Measurements from ENCODE around the gene LRMDA. TPM values are rescaled to one million over a fixed set of nuclear protein-coding genes. Genes with fewer than 3 reads are reported as not detected.

Gene LRMDA
- polyA plus RNA-seq, 3 donors: 39.8 to 59.6 (median 56.4) TPM

- Mint-ChIP-seq H3K36me3 (peaks cover 8 to 11% of the 10 kb centered on the region in 2 donors), H3K4me3 (no peak overlapping the region), H3K4me1 (peaks cover 31% of the 10 kb centered on the region), H3K9me3 (peaks cover 0 to 3% (median 0%) of the 10 kb centered on the region in 7 donors), H3K27ac (no peak overlapping the region), H3K27me3 (ENCODE audit: low read depth in 3 of 3) (no peaks in the 10 kb centered on the region)
- WGBS (ENCODE audit: insufficient coverage): no CpG with 5 or more reads among the region's 5 CpGs
- H3K27me3 ChIP-seq (ENCODE audit: control insufficient read depth in 2 of 2, insufficient read depth in 2 of 2, low read length in 2 of 2): no peaks in the 10 kb centered on the region
- TF ChIP-seq CTCF (IDR thresholded peaks at IDR 0.05): no peak
- H2AFZ ChIP-seq (ENCODE audit: insufficient read depth, low read depth, low read length, poor library complexity, severe bottlenecking): no peak overlapping the region
- no peak overlapping the region for H3K9ac ChIP-seq (ENCODE audit: insufficient read depth, low read length, poor library complexity, severe bottlenecking)
- H3K36me3 ChIP-seq (replicated peaks in 1 of 2; ENCODE audit: control insufficient read depth in 1 of 2, insufficient read depth in 2 of 2, low read length in 2 of 2): peaks cover 0 to 2% of the 10 kb centered on the region in 2 donors
- no peak overlapping the region for H3K27ac ChIP-seq (ENCODE audit: low read depth in 1 of 2, low read length in 2 of 2)
- intact Hi-C loops (cut with micrococcal nuclease): no loop called here
- peaks cover 22% of the 10 kb centered on the region for H4K20me1 ChIP-seq (ENCODE audit: insufficient read depth, low read length)
- no peak overlapping the region for H3K4me3 ChIP-seq (replicated peaks in 1 of 3; ENCODE audit: low read depth in 2 of 3, low read length in 3 of 3)
- peaks cover 10 to 14% of the 10 kb centered on the region in 2 donors for H3K4me1 ChIP-seq (ENCODE audit: control insufficient read depth in 1 of 2, insufficient read depth in 2 of 2, low read length in 2 of 2)
- no peaks in the 10 kb centered on the region for H3K9me3 ChIP-seq (replicated peaks in 1 of 2; ENCODE audit: control insufficient read depth in 1 of 2, insufficient read depth in 1 of 2, low read length in 2 of 2)
- H3K79me2 ChIP-seq (ENCODE audit: insufficient read depth, low read length): peaks cover 12% of the 10 kb centered on the region
- H3K4me2 ChIP-seq (replicated peaks; ENCODE audit: extremely low read depth, low read length, poor library complexity, severe bottlenecking): no peak overlapping the region
- DNase-seq: no peak
Observed at GRCh38 chr10:75736151-75736640, 304.8 kb downstream of the LRMDA start.

GRCh38 chr10:75736889-75737579 lies 305.6 kb downstream of the LRMDA start:
- Histone ChIP-seq H3K36me3 (replicated peaks in 1 of 2; ENCODE audit: control insufficient read depth in 1 of 2, insufficient read depth in 2 of 2, low read length in 2 of 2) (peaks cover 0 to 2% of the 10 kb centered on the region in 2 donors), H3K9me3 (replicated peaks in 1 of 2; ENCODE audit: control insufficient read depth in 1 of 2, insufficient read depth in 1 of 2, low read length in 2 of 2) (no peaks in the 10 kb centered on the region), H4K20me1 (ENCODE audit: insufficient read depth, low read length) (peaks cover 22% of the 10 kb centered on the region), H2AFZ (ENCODE audit: insufficient read depth, low read depth, low read length, poor library complexity, severe bottlenecking) (no peak overlapping the region), H3K4me1 (ENCODE audit: control insufficient read depth in 1 of 2, insufficient read depth in 2 of 2, low read length in 2 of 2) (peaks cover 10 to 16% of the 10 kb centered on the region in 2 donors), H3K4me3 (replicated peaks in 1 of 3; ENCODE audit: low read depth in 2 of 3, low read length in 3 of 3) (no peak overlapping the region), H3K9ac (ENCODE audit: insufficient read depth, low read length, poor library complexity, severe bottlenecking) (no peak overlapping the region), H3K27me3 (ENCODE audit: control insufficient read depth in 2 of 2, insufficient read depth in 2 of 2, low read length in 2 of 2) (no peaks in the 10 kb centered on the region), H3K79me2 (ENCODE audit: insufficient read depth, low read length) (peaks cover 12% of the 10 kb centered on the region), H3K4me2 (replicated peaks; ENCODE audit: extremely low read depth, low read length, poor library complexity, severe bottlenecking) (no peak overlapping the region), H3K27ac (ENCODE audit: low read depth in 1 of 2, low read length in 2 of 2) (no peak overlapping the region)
- 97% methylated on average over 10 of the region's 15 CpGs for WGBS (ENCODE audit: insufficient coverage)
- peaks cover 8 to 11% of the 10 kb centered on the region in 2 donors for H3K36me3 Mint-ChIP-seq
- H3K4me3 Mint-ChIP-seq: no peak overlapping the region
- H3K9me3 Mint-ChIP-seq: peaks cover 0 to 3% (median 0%) of the 10 kb centered on the region in 7 donors
- TF ChIP-seq CTCF (IDR thresholded peaks at IDR 0.05): no peak
- intact Hi-C loops (cut with micrococcal nuclease): no loop called here
- no peak overlapping the region for H3K27ac Mint-ChIP-seq
- H3K4me1 Mint-ChIP-seq: peaks cover 31% of the 10 kb centered on the region
- no peak for DNase-seq
- H3K27me3 Mint-ChIP-seq (ENCODE audit: low read depth in 3 of 3): no peaks in the 10 kb centered on the region

Data from CD14-positive monocyte (primary cell).